GM20000 (cell line): ENCODE measurements around the gene PPFIBP1.

Experiments
- DNase-seq: peaks from one replicate; pipeline ENCODE4 v3.0.0; 2012; ENCODE audit warnings: low spot score
- CTCF ChIP-seq: IDR thresholded peaks from 2 replicates; pipeline ENCODE4 v1.5.1; 2012; ENCODE audit warnings: mild to moderate bottlenecking, control low read depth; ENCODE audit errors: extremely low read depth, missing control alignments

Gene PPFIBP1

GRCh38 chr12:27531896-27532295, 7.9 kb downstream of the PPFIBP1 start:
- TF ChIP-seq CTCF, result no peak
- no peak for DNase-seq

DNA sequence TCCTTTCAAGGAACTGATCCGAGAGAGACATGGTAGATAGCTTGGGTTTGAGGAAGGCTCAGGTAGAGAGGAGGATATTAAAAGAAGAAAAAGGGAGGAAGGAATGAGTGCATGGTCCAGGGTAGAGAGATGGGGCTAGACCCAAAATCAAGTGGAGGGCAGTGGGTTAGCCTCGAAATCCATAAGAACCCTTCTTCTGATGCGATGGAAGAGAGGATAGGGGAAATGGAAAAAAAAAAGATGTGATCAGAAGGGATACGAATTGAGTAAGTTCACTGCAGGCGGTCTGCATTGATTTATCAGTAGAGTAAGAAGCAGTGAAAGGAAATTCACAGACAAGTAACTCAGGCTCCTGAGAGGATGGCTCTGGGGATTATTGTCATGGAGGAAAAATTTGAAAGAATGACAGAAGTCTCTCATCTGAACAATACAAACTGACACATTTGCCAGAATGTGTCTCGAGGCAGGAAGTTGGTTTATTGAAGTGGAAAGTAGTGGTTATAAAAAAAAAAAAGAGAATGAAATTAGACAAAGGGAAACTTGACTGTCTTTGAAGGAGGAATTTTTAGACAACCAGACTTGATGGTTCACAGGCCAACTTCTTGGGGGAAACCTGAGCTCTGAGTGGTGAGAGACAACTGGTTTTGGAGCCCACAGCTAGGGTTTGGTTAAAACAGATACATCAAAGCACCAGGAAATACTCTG, 10.2 kb downstream of the PPFIBP1 start:
- peak; percentile 48 for DNase-seq

GRCh38 chr12:27534765-27535161, 10.8 kb downstream of the PPFIBP1 start:
- DNase-seq, result no peak
- TF ChIP-seq CTCF, result no peak

More for the DNA sequence above, 10.2 kb downstream of the PPFIBP1 start:
- TF ChIP-seq CTCF, result no peak

DNA sequence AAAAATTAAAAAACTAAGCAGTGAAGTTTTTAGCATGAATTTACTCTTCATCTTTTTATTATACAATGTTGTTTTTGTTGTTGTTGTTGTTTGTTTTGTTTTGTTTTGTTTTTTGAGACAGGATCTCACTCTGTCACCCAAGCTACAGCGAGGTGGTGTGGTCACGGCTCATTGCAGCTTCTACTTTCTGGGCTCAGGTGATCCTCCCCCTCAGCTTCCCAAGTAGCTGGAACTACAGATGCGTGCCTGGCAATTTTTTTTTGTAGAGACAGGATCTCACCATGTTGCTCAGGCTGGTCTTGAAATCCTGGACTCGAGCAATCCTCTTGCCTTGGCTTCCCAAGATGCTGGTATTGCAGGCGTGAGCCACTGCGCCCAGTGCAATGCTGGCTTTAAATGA, 11.3 kb downstream of the PPFIBP1 start:
- no peak for TF ChIP-seq CTCF

GRCh38 chr12:27537855-27538675, 14.1 kb downstream of the PPFIBP1 start:
- no peak for DNase-seq
- TF ChIP-seq CTCF, result no peak

More for the DNA sequence above, 11.3 kb downstream of the PPFIBP1 start:
- no peak for DNase-seq

DNA sequence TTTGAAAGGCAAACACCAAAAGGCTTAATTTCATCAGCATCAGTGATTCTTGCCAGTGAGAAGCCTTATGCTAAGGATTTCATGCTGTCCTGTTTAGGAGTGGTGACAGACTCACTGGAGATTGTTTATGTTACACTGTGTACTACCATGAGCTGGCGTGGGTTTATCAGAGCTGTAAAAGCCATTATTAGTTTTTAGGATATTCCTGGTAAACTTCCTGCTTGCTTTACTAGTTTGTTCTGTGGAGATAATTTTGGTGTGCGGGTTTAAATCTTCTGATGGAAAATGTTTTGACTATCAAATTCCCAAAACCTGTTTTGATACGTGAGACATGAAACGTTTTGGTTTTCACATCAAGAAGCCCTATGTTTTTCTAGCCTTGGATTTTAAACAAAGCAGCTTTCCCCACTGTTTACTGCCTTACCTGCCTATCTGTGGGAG, 15.2 kb downstream of the PPFIBP1 start:
- TF ChIP-seq CTCF, result no peak
- no peak for DNase-seq
